Measurements from ENCODE around the gene RABL6.

DNA sequence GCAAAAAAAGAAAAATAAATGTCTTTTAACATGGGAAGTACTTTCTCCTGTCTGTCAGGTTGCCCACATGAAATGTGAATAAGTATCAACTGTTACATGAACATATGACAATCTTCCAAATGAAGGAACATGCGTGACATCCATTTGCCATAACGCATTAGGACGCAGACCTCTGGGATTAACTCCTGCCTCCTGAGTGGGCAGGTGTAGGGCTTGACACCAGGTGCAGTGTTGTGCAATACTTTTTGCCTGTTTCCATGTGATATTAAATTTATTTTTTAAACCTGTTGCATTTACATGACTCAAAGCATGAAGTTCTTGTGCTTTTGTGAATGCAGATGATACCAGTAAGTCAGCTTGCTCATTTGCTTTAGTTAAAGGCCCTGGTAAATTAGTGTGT, 25.3 kb upstream of the RABL6 start:
- no peak for TF ChIP-seq SUZ12 (IDR thresholded peaks at IDR 0.05; ENCODE audit: extremely low read depth, insufficient read depth, insufficient read length)
- no peak for TF ChIP-seq ZNF274 (IDR thresholded peaks at IDR 0.05; ENCODE audit: low read depth, low read length)
- no peak for TF ChIP-seq YY1 (IDR thresholded peaks at IDR 0.05; ENCODE audit: insufficient read depth, insufficient read length)
